K562 (cell line): ENCODE results near the gene DNAAF1. TPM values are rescaled to one million over a fixed set of nuclear protein-coding genes. Genes with fewer than 3 reads are reported as not detected.

ENCODE experiments used
- ATAC-seq: fragments of 200-7000 bp; cut with Tn5 transposase; 3 replicates; pipeline ENCODE4 v1.9.1; 2020; ENCODE audit warnings: moderate library complexity
- BruUV-seq: library from RNA; stranded (reverse); fragments of 400-500 nt; replicated peaks from 2 replicates; lab custom pipeline; 2021; lab: Mats Ljungman, UMichigan
- CTCF ChIA-PET: fragments of 300-600 bp; formaldehyde crosslinking; extraction: SDS; loops from one replicate; lab custom pipeline; 2021; ENCODE audit warnings: low intra/inter-chr PET ratio; lab: Yijun Ruan, JAX
- POLR2A ChIA-PET: fragments of 300-600, 350-650 bp; sonication (Branson Sonifier 250); formaldehyde crosslinking; extraction: SDS; loops from one replicate; lab custom pipeline; 2021; ENCODE audit warnings: antibody characterized with exemption, inconsistent platforms; lab: Yijun Ruan, JAX
- DNase-seq, 4 experiments: peaks; one replicate each; pipeline versions ENCODE4 v3.0.0 to v3.0.0-alpha.2; 2011 to 2018; ENCODE audit warnings: low spot score in 3 of 4, mixed read lengths in 3 of 4; ENCODE audit errors: extremely low read depth in 1 of 4
- FAIRE-seq: peaks from 2 replicates; lab custom pipeline; 2011; peaks lifted over from hg19 to GRCh38; lab: Jason Lieb, UNC
- H2AFZ ChIP-seq: 2 replicates; pipeline ENCODE4 v1.6.0; 2011; ENCODE audit warnings: low read depth, low read length, control low read depth, inconsistent platforms
- H3K27ac ChIP-seq: fragments of 200-600 bp; 3 replicates; pipeline ENCODE4 v1.8.0; 2011; ENCODE audit warnings: low read depth, mild to moderate bottlenecking, control low read depth, inconsistent platforms, low read length, moderate library complexity, mixed read lengths; ENCODE audit errors: extremely low read depth
- H3K27me3 ChIP-seq, 2 experiments: fragments of 300-600 bp in 1 of 2; 2 replicates in 1 of 2; 3 replicates in 1 of 2; pipeline versions ENCODE4 v1.6.0 to v1.8.0; 2011; ENCODE audit warnings: inconsistent platforms in 2 of 2, low read length in 2 of 2, mild to moderate bottlenecking in 1 of 2, mixed read lengths in 1 of 2, moderate library complexity in 1 of 2; ENCODE audit not compliant: control insufficient read depth in 2 of 2, insufficient read depth in 2 of 2
- H3K36me3 ChIP-seq: fragments of 300-600 bp; 3 replicates; pipeline ENCODE4 v1.8.0; 2011; ENCODE audit warnings: mild to moderate bottlenecking, low read length, inconsistent platforms; ENCODE audit not compliant: control insufficient read depth, insufficient read depth
- H3K4me1 ChIP-seq, 2 experiments: fragments of 200-600 bp in 1 of 2; replicated peaks in 1 of 2; 2 replicates in 1 of 2; 3 replicates in 1 of 2; pipeline versions ENCODE4 v1.5.1 to v1.8.0; 2011; ENCODE audit warnings: inconsistent platforms in 2 of 2, low read length in 2 of 2, mild to moderate bottlenecking in 1 of 2, mixed read lengths in 1 of 2, moderate library complexity in 1 of 2; ENCODE audit not compliant: control insufficient read depth in 2 of 2, insufficient read depth in 2 of 2
- H3K4me2 ChIP-seq: 2 replicates; pipeline ENCODE4 v1.6.1; 2011; ENCODE audit warnings: low read length, control low read depth, inconsistent platforms, mixed read lengths; ENCODE audit not compliant: insufficient read depth
- H3K4me3 ChIP-seq: fragments of 200-600 bp; sonication (generic), shearing (Covaris generic); 2 replicates; pipeline ENCODE4 v1.5.1; 2016; ENCODE audit warnings: control low read depth, inconsistent platforms
- H3K79me2 ChIP-seq: fragments of 200-600 bp; 3 replicates; pipeline ENCODE4 v1.8.0; 2011; ENCODE audit warnings: low read length, inconsistent platforms; ENCODE audit not compliant: control insufficient read depth, insufficient read depth
- H3K9ac ChIP-seq, 2 experiments: 2 replicates each; pipeline versions ENCODE4 v1.6.0 to v1.6.1; 2011; ENCODE audit warnings: low read depth in 2 of 2, low read length in 2 of 2, control low read depth in 1 of 2, inconsistent platforms in 1 of 2, mild to moderate bottlenecking in 1 of 2, mixed read lengths in 1 of 2; ENCODE audit not compliant: insufficient read depth in 1 of 2
- H3K9me1 ChIP-seq: one replicate; pipeline ENCODE4 v1.6.0; 2011; ENCODE audit warnings: inconsistent platforms, mild to moderate bottlenecking, low read length, moderate library complexity; ENCODE audit not compliant: control insufficient read depth, insufficient read depth
- H3K9me3 ChIP-seq: replicated peaks from 2 replicates; pipeline ENCODE4 v1.5.1; 2011; ENCODE audit warnings: low read depth, low read length, inconsistent platforms; ENCODE audit not compliant: control insufficient read depth, insufficient read depth
- H4K20me1 ChIP-seq: replicated peaks from 2 replicates; pipeline ENCODE4 v1.6.1; 2011; ENCODE audit warnings: low read length, inconsistent platforms, mixed read lengths; ENCODE audit not compliant: control insufficient read depth, insufficient read depth
- ADNP ChIP-seq: fragments of 200-800 bp; sonication (Bioruptor generic); IDR thresholded peaks from 2 replicates; pipeline ENCODE4 v1.6.1; 2016; ENCODE audit warnings: missing genetic modification characterization, missing compliant biosample characterization
- MCM7 ChIP-seq, 2 experiments: fragments of 450-650 bp; IDR thresholded peaks; 2 replicates each; pipeline ENCODE4 v1.6.1; 2016 to 2018
- OTX1 ChIP-seq: fragments of 450-650 bp; formaldehyde crosslinking; IDR thresholded peaks from 2 replicates; pipeline ENCODE4 v1.4.0; 2022; ENCODE audit warnings: mild to moderate bottlenecking
- RCOR1 ChIP-seq, 2 experiments: IDR thresholded peaks; 2 replicates each; pipeline ENCODE4 v1.6.1; 2012; ENCODE audit warnings: low read depth in 2 of 2, low read length in 2 of 2, borderline replicate concordance in 1 of 2, improper control_type of control experiment in 1 of 2
- ZNF41 ChIP-seq: fragments of 250-450 bp; sonication (Bioruptor Pico); conservative IDR thresholded peaks from 2 replicates; pipeline ENCODE4 v1.4.0; 2020; ENCODE audit warnings: mild to moderate bottlenecking
- ZNF445 ChIP-seq: fragments of 250-450 bp; sonication (Bioruptor Pico); IDR thresholded peaks from 2 replicates; pipeline ENCODE4 v1.4.0; 2020; ENCODE audit warnings: low read depth, mild to moderate bottlenecking, moderate library complexity
- WGBS: fragments of 100-300 bp; shearing (Covaris generic); methylation state at CpG from one replicate; pipeline ENCODE4 v1.1.6; 2016; ENCODE audit warnings: low coverage, mixed read lengths; ENCODE audit not compliant: insufficient coverage; ENCODE audit errors: missing lambda C conversion rate; 5-methylcytosine and 5-hydroxymethylcytosine counted together
- in situ Hi-C: fragments of 300-500 bp; cut with MboI; formaldehyde crosslinking; loops from 4 replicates; pipeline ENCODE4 v1.15.0; 2018; ENCODE audit warnings: inconsistent platforms, mixed read lengths
- intact Hi-C: fragments of 100-400 bp; cut with micrococcal nuclease; formaldehyde crosslinking; loops from 2 replicates; pipeline ENCODE4 v1.14.2; 2022
- polyA plus RNA-seq, 8 experiments: library from polyadenylated mRNA; depleted of rRNA in 4 of 8; stranded (reverse) in 5 of 8; unstranded in 3 of 8; fragments of >200 nt; fragmentation: Nextera tagmentation in 2 of 8; fragmentation: Illumina TruSeq in 1 of 8; extraction: Ambion mirVana in 2 of 8; extraction: Trizol in 1 of 8; gene quantifications; 2 replicates each; pipeline versions ENCODE4 v1.2.1 to v1.2.3, GENCODE V29; 2011 to 2014; ENCODE audit warnings: inconsistent platforms in 1 of 8, missing spikeins in 1 of 8
- total RNA-seq, 7 experiments: library from RNA; depleted of rRNA in 6 of 7; stranded (reverse); fragments of >200 nt in 6 of 7; fragmentation: Illumina TruSeq in 2 of 7; extraction: Trizol in 2 of 7; gene quantifications; 2 replicates each; pipeline versions ENCODE4 v1.2.1 to v1.2.3, GENCODE V29; 2011 to 2021; ENCODE audit warnings: low replicate concordance in 1 of 7
- TF ChIP-seq, protein P1 (sequence below), 2 experiments: fragments of 450-650 bp; IDR thresholded peaks; 2 replicates each; pipeline ENCODE4 v1.6.1; 2016; ENCODE audit warnings: mild to moderate bottlenecking in 2 of 2, borderline replicate concordance in 1 of 2, low read depth in 1 of 2, moderate library complexity in 1 of 2
- TF ChIP-seq, protein P2 (sequence below): fragments of 450-650 bp; IDR thresholded peaks from 2 replicates; pipeline ENCODE4 v1.6.1; 2016

The DNAAF1 gene
- total and polyA plus RNA-seq, 9 of the 15 experiments (the other 6 are each of a cell fraction or from before 2014, with no cell fraction given), result 0.01 TPM; not detected in 8

DNA sequence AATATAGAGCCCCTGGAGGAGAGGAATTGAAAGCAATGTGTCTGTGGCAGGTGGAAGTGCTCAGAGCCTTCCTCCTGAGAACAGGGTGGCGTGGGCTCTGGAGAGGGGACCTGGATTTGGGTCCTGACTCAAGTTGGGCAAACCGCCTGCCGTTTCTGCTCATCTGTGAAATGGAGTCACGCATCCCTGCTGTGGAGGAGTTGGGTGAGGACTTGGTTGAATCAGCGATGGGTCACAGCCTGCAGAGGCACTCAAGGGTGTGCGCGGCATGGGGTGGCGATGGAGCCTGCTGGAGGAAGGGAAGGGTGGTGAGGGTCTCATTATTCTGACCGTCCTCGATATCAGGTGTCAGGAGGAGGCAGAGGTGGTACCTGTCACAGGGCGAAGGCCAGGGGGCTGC, 48.9 kb downstream of the DNAAF1 start:
- CTCF ChIA-PET, result no interaction called here
- H3K9me3 ChIP-seq, result no peaks in the 10 kb centered on the region
- H2AFZ ChIP-seq, result no peak overlapping the region
- H3K27me3 ChIP-seq, result peaks cover 58 to 76% of the 10 kb centered on the region in 2 experiments
- no peak overlapping the region for H3K9ac ChIP-seq
- H3K36me3 ChIP-seq, result no peaks in the 10 kb centered on the region
- FAIRE-seq (no peak), ATAC-seq (no peak)
- H3K27ac ChIP-seq, result no peak overlapping the region
- no peaks in the 10 kb centered on the region for H3K79me2 ChIP-seq
- peaks cover 4% of the 10 kb centered on the region for H3K9me1 ChIP-seq
- WGBS, result 29% methylated on average over 11 of the region's 11 CpGs
- POLR2A ChIA-PET, result no interaction called here
- no peak overlapping the region for H3K4me2 ChIP-seq
- H4K20me1 ChIP-seq, result peaks cover 5% of the 10 kb centered on the region; the same call in 1 of the 2 replicates
- no peak for TF ChIP-seq OTX1 (CRISPR knock-in tag)
- TF ChIP-seq ZNF445 (CRISPR knock-in tag), result no peak
- TF ChIP-seq, protein P1, sequence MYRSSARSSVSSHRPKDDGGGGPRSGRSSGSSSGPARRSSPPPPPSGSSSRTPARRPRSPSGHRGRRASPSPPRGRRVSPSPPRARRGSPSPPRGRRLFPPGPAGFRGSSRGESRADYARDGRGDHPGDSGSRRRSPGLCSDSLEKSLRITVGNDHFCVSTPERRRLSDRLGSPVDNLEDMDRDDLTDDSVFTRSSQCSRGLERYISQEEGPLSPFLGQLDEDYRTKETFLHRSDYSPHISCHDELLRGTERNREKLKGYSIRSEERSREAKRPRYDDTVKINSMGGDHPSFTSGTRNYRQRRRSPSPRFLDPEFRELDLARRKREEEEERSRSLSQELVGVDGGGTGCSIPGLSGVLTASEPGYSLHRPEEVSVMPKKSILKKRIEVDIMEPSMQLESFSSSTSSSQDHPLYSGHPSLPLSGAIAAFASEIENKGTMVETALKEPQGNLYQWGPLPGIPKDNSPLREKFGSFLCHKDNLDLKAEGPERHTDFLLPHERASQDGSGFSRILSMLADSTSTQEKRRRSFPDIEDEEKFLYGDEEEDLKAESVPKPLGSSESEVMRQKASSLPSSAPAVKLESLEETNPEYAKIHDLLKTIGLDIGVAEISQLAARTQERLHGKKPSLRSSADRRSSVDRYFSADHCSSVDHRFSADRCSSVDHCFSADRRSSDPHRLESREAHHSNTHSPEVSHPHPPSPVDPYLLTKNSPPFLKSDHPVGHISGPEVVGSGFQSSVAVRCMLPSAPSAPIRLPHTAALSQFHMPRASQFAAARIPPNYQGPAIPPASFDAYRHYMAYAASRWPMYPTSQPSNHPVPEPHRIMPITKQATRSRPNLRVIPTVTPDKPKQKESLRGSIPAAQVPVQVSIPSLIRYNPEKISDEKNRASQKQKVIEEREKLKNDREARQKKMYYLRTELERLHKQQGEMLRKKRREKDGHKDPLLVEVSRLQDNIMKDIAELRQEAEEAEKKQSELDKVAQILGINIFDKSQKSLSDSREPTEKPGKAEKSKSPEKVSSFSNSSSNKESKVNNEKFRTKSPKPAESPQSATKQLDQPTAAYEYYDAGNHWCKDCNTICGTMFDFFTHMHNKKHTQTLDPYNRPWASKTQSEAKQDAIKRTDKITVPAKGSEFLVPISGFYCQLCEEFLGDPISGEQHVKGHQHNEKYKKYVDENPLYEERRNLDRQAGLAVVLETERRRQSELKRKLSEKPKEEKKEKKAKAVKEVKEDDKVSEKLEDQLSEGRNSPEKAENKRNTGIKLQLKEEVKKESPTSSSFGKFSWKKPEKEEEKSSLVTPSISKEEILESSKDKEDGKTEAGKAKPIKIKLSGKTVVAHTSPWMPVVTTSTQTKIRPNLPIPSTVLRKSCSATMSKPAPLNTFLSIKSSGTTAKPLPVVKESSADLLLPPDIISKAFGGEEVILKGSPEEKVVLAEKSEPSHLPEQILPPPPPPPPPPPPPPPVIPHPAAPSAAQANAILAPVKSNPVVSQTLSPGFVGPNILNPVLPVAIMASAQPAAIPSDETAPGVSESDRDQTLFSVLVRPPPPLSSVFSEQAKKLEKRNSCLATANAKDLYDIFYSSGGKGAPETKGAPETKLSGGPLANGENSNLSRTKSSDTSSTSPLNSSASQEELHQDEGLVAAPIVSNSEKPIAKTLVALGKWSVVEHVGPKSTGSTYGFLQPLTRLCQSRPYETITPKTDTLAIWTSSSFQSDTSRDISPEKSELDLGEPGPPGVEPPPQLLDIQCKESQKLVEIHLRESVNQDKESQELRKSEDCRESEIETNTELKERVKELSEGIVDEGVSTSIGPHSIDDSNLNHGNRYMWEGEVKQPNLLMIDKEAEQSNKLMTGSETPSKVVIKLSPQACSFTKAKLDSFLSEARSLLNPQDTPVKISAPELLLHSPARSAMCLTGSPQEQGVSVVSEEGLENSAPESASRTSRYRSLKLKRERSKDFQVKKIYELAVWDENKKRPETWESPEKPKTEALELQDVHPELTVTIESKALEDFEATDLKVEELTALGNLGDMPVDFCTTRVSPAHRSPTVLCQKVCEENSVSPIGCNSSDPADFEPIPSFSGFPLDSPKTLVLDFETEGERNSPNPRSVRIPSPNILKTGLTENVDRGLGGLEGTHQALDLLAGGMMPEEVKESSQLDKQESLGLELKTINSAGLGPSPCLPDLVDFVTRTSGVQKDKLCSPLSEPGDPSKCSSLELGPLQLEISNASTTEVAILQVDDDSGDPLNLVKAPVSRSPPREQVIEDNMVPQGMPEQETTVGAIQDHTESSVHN (IDR thresholded peaks at IDR 0.05; ENCODE audit: borderline replicate concordance in 1 of 2, low read depth in 1 of 2), result no peak
- TF ChIP-seq ADNP (tag), result no peak
- no peak for TF ChIP-seq ZNF41
- TF ChIP-seq, protein P2, sequence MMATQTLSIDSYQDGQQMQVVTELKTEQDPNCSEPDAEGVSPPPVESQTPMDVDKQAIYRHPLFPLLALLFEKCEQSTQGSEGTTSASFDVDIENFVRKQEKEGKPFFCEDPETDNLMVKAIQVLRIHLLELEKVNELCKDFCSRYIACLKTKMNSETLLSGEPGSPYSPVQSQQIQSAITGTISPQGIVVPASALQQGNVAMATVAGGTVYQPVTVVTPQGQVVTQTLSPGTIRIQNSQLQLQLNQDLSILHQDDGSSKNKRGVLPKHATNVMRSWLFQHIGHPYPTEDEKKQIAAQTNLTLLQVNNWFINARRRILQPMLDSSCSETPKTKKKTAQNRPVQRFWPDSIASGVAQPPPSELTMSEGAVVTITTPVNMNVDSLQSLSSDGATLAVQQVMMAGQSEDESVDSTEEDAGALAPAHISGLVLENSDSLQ, result no peak
- TF ChIP-seq MCM7 (IDR thresholded peaks at IDR 0.05), result no peak
- no peak for TF ChIP-seq RCOR1 (IDR thresholded peaks at IDR 0.05; ENCODE audit: borderline replicate concordance in 1 of 2, low read depth in 2 of 2, low read length in 2 of 2)
- TF ChIP-seq, all 486 proteins: peak for 0
- intact Hi-C loops (no loop called here), in situ Hi-C loops (no loop called here)
- Histone ChIP-seq H3K4me3 (no peak overlapping the region), H3K4me1 (peaks cover 0 to 43% of the 10 kb centered on the region in 2 experiments; a peak in 2 of 5 replicates)
- no TSS peak for BruUV-seq
- DNase-seq, result no peak
